Activated CD4-positive, alpha-beta T cell treated with anti-CD3 and anti-CD28 coated beads, Interleukin-2, amount 50 U/mL, for 4 hours (primary cell): Measurements from ENCODE around the gene APOL3.
"Not testable (repeated sequence)": the region's sequence is repeated elsewhere in the genome, so short reads cannot be mapped to it uniquely, and the experiment has no call there.

ENCODE experiments used
- DNase-seq, 2 experiments: peaks; one replicate each; pipeline ENCODE4 v3.0.0-alpha.2; 2020

Gene APOL3

DNA sequence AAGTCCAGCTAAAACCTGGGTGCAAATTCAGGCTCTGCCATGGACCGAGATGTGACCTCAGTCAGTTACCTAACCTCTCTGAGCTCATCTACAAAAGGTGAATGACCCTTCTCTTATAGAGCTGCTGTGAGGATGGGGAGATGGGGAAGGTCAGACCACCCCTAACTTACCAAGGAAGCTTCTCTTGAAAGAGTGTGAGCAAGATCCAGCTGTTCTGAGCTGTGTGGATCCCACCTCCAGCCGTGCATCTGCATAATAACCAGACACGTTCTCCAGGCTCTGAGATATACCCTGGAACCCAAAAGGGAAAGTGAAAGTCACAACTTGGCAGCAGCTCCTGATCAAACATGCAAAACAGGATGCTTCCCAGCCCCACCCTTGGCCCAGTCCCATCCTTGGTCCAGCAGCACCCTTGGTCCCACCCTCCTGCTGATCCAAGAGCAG lies at the start of gene APOL3:
TSS of gene APOL3 (minus strand) at position 257 of the 444 bp plus-strand sequence. CDS start 11,700 bp downstream, outside the sequence.
- DNase-seq, result peak in 1 of 2 experiments; percentile 28

- no peak for DNase-seq
These were observed 49.7 kb upstream of the APOL3 start for GRCh38 chr22:36210224-36210623.

- not testable (repeated sequence) for DNase-seq
These were observed 48.9 kb upstream of the APOL3 start for GRCh38 chr22:36209488-36209908.

DNA sequence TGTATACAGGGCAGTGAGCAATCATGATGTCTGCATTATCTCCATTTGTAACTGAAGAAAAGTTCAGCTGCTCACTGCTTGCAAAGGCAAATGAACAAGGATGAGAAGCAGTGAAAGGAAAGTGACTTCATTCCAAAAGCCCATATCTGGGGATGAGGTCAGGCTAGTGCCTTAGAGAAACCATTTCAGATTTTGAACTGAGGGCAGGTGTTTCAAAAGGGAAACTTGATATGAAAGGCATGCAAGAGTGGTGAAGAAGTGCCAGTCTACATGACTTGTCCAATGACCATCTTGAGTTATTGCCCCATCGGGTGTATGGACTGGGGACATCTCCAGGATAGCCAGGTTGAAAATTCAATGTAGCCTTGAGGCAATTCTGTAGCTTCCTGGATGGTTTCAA lies 48.4 kb upstream of the APOL3 start:
- no peak for DNase-seq

- DNase-seq, result no peak
These were observed 47.7 kb upstream of the APOL3 start for GRCh38 chr22:36208162-36208765.

GRCh38 chr22:36206255-36206654 lies 45.7 kb upstream of the APOL3 start:
- no peak for DNase-seq

DNA sequence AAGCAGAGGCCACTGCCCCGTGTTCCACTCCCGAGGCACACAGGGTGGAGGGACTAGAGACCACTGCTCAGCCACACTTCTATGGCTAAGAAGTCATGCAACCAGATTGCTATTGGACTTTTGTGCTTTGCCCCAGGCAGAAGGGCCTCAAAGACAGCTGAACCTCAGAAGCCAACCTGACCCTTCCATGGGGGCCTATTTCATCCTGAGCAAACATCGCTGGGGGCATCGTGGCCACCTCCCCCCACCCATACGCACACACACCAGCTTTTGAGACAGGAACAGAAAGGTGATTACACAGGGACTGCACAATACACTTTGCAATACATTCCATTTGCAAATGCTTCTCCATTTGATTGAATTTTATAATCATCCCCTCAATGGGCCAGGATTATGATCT lies 45.0 kb upstream of the APOL3 start:
- not testable (repeated sequence) for DNase-seq

GRCh38 chr22:36204632-36205015 lies 44.1 kb upstream of the APOL3 start:
- DNase-seq, result no peak

GRCh38 chr22:36204001-36204631 lies 43.6 kb upstream of the APOL3 start:
- no peak for DNase-seq

DNA sequence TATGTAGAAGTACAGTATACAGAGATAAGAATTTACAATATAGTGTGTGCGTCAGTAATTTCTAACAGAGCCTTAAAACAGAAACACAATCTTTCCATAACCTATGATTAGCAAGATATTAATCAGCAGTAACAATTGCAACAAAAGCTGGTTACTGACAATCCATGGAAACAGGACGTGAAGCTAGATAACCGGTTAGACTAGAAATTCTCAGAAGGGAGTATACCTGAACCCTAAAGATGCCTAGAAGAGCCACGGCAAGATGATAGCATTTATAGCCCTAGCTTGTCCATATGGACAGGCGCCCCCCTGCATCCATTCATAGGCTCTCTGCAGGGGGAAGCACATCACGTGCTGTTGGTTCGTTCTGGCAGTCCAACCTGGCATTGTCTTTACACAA lies 42.9 kb upstream of the APOL3 start:
- DNase-seq, result not testable (repeated sequence)

DNA sequence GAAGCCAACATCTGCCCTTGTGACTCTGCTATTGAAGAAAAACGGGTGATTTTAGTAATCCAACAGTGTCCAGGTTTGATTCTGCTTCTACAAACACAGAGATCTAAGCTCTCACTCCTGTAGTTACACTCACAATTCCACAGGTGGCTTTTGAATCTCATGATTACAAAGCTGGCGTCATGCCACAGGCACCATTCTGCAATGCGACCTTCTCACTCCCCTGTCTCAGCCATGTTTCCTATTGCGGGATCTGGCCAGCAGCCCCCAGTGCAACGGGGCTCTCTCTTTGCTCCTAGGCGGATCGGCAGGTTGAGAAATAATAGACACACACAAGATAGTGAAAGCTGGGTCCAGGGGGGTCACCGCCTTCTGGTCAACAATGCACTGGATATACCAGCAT lies 42.4 kb upstream of the APOL3 start:
- not testable (repeated sequence) for DNase-seq

DNA sequence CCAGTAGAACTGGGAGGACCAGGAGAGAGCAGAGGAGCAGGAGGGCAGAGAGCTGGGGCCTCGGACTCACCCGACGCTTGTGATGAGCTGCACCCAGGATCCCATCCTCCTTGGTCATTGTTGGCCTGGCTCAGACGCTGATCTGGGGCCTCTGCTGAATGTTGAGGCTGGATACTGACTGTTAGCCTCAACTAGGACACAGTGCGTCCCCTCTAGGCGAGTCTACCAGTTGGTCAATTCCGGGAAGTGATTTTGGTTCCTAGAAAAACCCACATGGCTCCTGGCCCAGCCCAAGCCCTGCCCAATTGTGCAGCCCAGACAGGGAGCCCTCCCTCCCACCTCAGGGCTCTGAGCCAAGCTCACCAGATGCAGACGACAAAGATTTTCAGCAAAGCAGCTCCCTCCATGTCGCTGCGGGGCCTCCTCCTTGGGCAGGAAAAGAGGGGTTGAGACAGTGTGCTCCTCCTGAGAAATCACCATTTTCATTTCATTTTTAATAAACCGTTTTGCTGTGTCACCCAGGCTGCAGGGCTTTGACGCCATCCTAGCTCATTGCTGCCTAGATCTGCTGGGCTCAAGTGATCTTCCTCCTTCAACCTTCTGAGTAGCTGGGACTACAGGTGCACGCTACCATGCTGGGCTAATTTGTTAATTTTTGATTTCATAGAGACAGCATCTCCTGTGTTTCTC lies 41.2 kb upstream of the APOL3 start, which contains the start of gene APOL4:
TSS of gene APOL4 (minus strand) at position 180 of the 690 bp plus-strand sequence. CDS start at position 105, 75 bp downstream.
- DNase-seq, result no peak

GRCh38 chr22:36201025-36201424 lies 40.5 kb upstream of the APOL3 start:
- not testable (repeated sequence) for DNase-seq

- no peak for DNase-seq
These were observed 38.5 kb upstream of the APOL3 start for GRCh38 chr22:36199001-36199551.

GRCh38 chr22:36198536-36198935 lies 38.0 kb upstream of the APOL3 start:
- DNase-seq, result no peak

DNA sequence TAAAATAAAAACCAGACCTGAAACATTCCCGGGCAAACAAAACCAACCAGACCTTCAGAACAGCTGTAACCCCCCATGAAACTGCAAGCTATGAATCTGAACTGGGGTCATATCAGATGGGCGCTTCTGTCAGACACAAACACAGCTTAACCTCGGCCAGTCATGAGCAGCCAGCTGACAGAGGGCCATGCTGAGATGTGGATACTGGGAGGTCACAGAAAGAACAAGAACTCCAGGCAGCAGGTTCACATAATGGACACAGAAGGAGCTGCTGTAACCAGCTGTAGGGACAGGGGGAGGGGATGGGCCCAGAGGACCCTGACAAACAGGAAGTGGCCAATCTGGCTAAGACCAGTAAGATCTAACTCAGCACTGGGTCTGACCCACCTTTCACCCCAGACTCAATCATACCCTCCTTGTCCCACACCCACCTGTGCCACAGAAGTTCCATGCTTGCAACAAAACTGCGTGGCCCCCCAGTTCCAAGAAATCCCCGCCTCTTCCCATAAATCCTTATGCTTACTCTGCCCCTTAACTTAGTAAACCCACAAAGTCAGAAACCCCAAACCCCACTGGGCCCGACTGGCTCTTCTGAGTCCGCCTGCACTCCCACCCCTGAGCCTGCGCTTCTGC lies 37.1 kb upstream of the APOL3 start:
- DNase-seq, result no peak

GRCh38 chr22:36197065-36197440 lies 36.5 kb upstream of the APOL3 start:
- DNase-seq, result no peak

GRCh38 chr22:36196254-36197064 lies 35.9 kb upstream of the APOL3 start:
- DNase-seq, result no peak

- DNase-seq, result peak in 1 of 2 experiments; percentile 25
These were observed 34.4 kb upstream of the APOL3 start for GRCh38 chr22:36194971-36195370.

- DNase-seq, result no peak
These were observed 33.8 kb upstream of the APOL3 start for GRCh38 chr22:36194385-36194784.

- no peak for DNase-seq
These were observed 33.0 kb upstream of the APOL3 start for GRCh38 chr22:36193577-36193976.

DNA sequence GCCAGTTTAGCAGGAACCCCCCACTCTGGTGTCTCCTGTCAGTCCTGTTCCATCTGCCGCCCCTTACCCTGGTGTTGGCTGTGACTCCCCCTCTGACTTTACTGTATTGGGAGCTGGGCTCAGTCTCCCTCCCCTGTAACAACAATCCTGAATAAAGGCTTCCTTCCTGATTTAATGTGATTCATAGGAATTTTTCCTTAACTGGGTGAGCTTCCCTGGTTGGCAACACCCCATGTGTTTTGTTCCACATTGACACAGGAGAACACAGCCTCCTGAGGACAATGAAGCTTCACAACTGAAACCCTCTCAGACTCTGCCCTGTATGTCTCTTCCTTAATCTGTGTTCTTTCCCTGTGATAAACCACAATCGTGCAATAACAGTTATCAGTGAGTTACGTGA lies 32.6 kb upstream of the APOL3 start:
- DNase-seq, result no peak
